ENCODE data around the gene ANGPT4. TPM values are rescaled to one million over a fixed set of nuclear protein-coding genes. Genes with fewer than 3 reads are reported as not detected.

ANGPT4 gene
- total RNA-seq, 2 donors from 2014 or later: under 0.01 to 0.66 TPM

GRCh38 chr20:951384-952169 is 35.4 kb upstream of the ANGPT4 start:
- intact Hi-C loops (cut with DNase I): no loop called here
- no peak overlapping the region for H3K27ac ChIP-seq
- DNase-seq (no peak), ATAC-seq (no peak)
- 71 to 74% methylated on average over 20 to 21 of the region's 21 CpGs for WGBS, 2 donors
- no peaks in the 10 kb centered on the region for H3K36me3 ChIP-seq (replicated peaks in 1 of 2; ENCODE audit: insufficient read depth in 1 of 2, low read depth in 2 of 2)
- no peak overlapping the region for H3K4me3 ChIP-seq
- H3K9me3 ChIP-seq: no peaks in the 10 kb centered on the region
- TF ChIP-seq CTCF (IDR thresholded peaks at IDR 0.05): no peak
- no peak for TF ChIP-seq POLR2A (IDR thresholded peaks at IDR 0.05)
- peaks cover 0 to 8% of the 10 kb centered on the region in 2 donors for H3K27me3 ChIP-seq
- H3K4me1 ChIP-seq: no peaks in the 10 kb centered on the region

GRCh38 chr20:949717-950116 is 33.6 kb upstream of the ANGPT4 start:
- Histone ChIP-seq H3K27me3 (peaks cover 0 to 5% of the 10 kb centered on the region in 2 donors), H3K27ac (no peak overlapping the region), H3K36me3 (replicated peaks in 1 of 2; ENCODE audit: insufficient read depth in 1 of 2, low read depth in 2 of 2) (no peaks in the 10 kb centered on the region), H3K4me1 (no peaks in the 10 kb centered on the region), H3K4me3 (no peak overlapping the region), H3K9me3 (no peaks in the 10 kb centered on the region)
- no peak for DNase-seq
- TF ChIP-seq POLR2A (IDR thresholded peaks at IDR 0.05): no peak
- TF ChIP-seq CTCF (IDR thresholded peaks at IDR 0.05): no peak
- WGBS, 2 donors: 76 to 82% methylated on average over 6 to 7 of the region's 7 CpGs
- ATAC-seq: no peak
- intact Hi-C loops (cut with DNase I): no loop called here

- no peaks in the 10 kb centered on the region for H3K9me3 ChIP-seq
- no peak overlapping the region for H3K4me3 ChIP-seq
- 56 to 66% methylated on average over 4 to 8 of the region's 8 CpGs for WGBS, 2 donors
- intact Hi-C loops (cut with DNase I): no loop called here
- no peak overlapping the region for H3K27ac ChIP-seq
- no peak for DNase-seq
- H3K4me1 ChIP-seq: no peaks in the 10 kb centered on the region
- TF ChIP-seq POLR2A (IDR thresholded peaks at IDR 0.05) (no peak), CTCF (IDR thresholded peaks at IDR 0.05) (no peak)
- H3K27me3 ChIP-seq: peaks cover 0 to 4% of the 10 kb centered on the region in 2 donors
- H3K36me3 ChIP-seq (replicated peaks in 1 of 2; ENCODE audit: insufficient read depth in 1 of 2, low read depth in 2 of 2): no peaks in the 10 kb centered on the region
- no peak for ATAC-seq
These were observed 30.7 kb upstream of the ANGPT4 start for GRCh38 chr20:946826-947225.

GRCh38 chr20:945841-946240 is 29.7 kb upstream of the ANGPT4 start:
- WGBS, 2 donors: 72 to 74% methylated on average over 11 to 13 of the region's 13 CpGs
- DNase-seq: no peak
- ATAC-seq: no peak
- Histone ChIP-seq H3K4me3 (no peak overlapping the region), H3K4me1 (no peaks in the 10 kb centered on the region), H3K36me3 (replicated peaks in 1 of 2; ENCODE audit: insufficient read depth in 1 of 2, low read depth in 2 of 2) (no peaks in the 10 kb centered on the region), H3K9me3 (no peaks in the 10 kb centered on the region), H3K27me3 (peaks cover 0 to 4% of the 10 kb centered on the region in 2 donors), H3K27ac (no peak overlapping the region)
- intact Hi-C loops (cut with DNase I): no loop called here
- TF ChIP-seq CTCF (IDR thresholded peaks at IDR 0.05): no peak
- TF ChIP-seq POLR2A (IDR thresholded peaks at IDR 0.05): no peak

All from body of pancreas (tissue), 4 donors.